ENCODE results near the gene EMC1. TPM values are rescaled to one million over a fixed set of nuclear protein-coding genes. Genes with fewer than 3 reads are reported as not detected.
"Not testable (repeated sequence)": the region's sequence is repeated elsewhere in the genome, so short reads cannot be mapped to it uniquely, and the experiment has no call there.

The EMC1 gene
- polyA plus RNA-seq (ENCODE audit: insufficient read length in 4 of 4), result 10 to 100 TPM; 40.6 to 56.1 (median 48.8) TPM

GRCh38 chr1:19251305-19252196 is at the start of gene EMC1, which contains the start of gene MRTO4:
TSS of gene EMC1 (minus strand) at chr1:19251524. CDS start at chr1:19251509, 15 bp downstream.
TSS of gene MRTO4 (plus strand) at chr1:19251805. CDS start at chr1:19251836, 31 bp downstream.
- DNase-seq (ENCODE audit: low read depth in 4 of 4, low spot score in 2 of 4), result peak; percentile 64 to 83 (median 82)

GRCh38 chr1:19300211-19300610 is 48.9 kb upstream of the EMC1 start:
- DNase-seq (ENCODE audit: low read depth in 4 of 4, low spot score in 2 of 4), result no peak

DNA sequence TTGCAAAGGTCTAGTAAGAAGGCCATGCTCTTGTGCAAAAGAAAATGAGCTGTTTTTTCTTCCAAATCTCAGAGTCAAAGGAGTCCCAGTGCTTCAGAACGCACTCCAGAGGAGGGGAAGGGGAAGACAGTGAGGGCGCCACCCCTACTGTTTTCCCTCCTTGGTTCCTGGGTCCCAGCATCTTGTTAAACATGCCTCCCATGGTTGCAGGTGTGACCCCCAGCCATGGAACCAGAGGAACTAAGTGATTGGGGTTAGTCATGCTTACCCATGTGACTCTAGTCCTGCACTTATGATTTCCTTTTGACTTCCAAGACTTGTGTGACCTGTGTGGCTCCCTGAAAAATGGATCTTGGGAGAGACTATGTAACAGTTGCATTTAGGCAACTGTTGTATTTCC is 43.3 kb upstream of the EMC1 start:
- DNase-seq (ENCODE audit: low read depth in 4 of 4, low spot score in 2 of 4), result no peak

DNA sequence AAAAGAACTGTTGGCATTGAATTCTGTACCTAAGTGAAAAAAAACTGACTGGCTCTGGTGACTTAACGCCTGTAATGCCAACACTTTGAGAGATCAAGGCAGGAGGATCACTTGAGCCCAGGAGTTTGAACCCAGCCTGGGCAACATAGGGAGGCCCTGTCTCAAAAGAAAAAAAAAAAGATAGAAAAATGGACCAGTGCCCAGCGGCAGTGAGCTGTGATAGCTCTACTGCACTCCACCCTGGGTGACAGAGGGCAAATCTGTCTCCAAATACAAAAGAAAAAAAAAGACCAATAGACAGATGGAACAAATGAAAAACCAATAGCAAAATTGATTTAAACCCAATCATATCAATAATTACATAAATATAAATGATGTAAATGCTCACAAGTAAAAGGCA is 37.9 kb upstream of the EMC1 start:
- no peak for DNase-seq (ENCODE audit: low read depth in 4 of 4, low spot score in 2 of 4)

DNA sequence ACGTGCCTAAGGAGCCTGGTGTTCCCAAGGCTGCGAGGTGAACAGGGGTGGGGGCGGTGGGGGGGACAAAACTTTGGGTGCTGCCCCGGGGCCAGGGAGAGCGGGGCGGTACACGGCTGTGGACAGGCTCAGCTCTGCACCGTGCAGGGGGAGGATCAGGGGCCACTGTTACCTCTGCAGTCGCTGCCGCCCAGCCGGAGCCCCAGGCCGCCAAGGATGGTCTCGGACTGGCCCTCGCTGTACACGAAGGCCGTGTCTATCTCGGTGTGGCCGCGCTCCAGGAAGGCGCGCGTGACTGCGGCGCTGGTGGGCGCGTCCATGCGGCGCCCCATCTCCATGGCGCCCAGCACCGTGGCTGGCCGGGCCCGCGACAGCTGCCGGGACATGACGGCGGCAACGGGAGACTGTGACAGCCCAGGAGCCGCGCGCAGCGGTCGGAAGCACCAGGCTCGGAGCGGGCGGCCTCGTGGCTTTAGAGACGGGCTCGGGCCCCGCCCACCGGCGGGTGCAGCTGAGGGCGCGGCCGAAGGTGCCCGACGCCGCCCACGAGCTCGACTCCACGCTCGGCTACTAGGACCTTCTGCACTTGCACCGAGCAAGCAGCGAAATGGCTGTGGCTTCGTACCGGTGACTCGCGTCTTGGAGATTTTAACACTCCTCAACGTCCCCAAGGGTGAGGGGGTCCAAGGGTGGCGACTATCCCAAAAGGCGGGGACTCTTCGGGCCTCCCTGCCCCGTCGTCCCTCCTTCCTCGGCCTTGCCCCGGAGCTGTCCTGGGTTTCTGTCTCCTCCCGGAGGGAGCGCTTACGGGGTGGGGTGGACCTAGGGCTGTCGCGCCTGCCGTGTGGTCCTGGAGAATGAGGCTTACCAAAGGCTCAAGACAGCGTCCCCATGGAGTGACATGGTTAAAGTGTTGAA is 37.3 kb upstream of the EMC1 start, which contains the start of gene AKR7A3:
Gene AKR7A3 (minus strand): TSS at position 447 of the 918 bp plus-strand sequence. CDS start 61 bp downstream, at position 386.
- DNase-seq (ENCODE audit: low read depth in 4 of 4, low spot score in 2 of 4), result not testable (repeated sequence)

DNA sequence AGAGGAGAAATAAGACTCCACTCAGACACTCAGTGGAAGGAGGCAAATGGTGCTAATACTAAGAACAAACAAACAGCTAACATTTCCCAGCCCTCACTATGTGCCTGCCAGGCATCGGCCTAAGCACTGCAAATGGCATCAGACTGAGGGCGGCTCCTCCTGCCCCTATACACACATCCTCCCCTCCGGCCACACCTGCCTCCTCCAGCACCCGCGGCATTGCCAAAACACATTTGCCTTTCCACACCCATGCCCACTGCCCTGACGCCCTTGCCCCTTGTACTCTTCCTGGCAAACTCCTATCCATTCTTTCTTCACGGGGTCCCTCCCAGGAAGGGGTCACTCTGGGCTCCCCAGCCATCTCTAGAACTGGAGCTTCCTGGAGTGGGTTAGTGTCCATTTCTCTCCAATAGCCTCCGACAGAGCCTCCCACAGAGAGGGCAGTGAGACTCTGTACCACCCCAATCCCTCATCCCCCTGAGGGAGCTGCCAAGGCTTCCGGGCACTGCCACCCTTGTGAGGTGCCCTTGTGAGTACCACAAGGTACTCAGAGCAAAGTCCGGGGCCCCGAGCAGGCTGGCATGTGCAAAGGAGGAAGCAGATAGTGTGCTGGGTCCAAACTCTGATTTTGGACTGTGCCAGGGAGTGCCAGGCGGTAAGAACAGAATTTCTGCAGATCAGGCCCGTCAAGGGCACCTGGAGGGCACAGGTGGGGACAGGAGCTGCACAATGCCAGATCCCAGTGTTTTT is 36.3 kb upstream of the EMC1 start:
- DNase-seq (ENCODE audit: low read depth in 4 of 4, low spot score in 2 of 4), result no peak

DNA sequence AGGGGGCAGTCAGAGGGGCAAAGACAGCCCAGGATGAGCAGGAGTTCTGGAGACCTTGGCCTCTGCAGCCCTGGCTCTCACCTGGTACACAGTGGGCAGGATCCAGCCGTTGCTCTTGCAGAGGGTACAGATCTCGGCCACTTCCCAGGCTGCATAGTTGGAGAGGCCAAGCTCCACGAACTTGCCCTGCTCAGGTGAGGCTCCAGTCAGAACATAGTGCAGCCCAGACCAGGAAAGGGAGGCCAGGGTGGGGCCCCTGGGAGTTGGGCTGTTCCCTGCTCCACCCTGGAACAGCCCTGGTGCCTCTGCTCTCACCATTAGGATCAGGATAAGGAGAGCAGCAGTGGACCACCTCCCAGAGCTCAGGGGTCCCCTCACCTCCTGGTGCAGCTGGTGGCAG is 34.5 kb upstream of the EMC1 start:
- not testable (repeated sequence) for DNase-seq (ENCODE audit: low read depth in 4 of 4, low spot score in 2 of 4)

DNA sequence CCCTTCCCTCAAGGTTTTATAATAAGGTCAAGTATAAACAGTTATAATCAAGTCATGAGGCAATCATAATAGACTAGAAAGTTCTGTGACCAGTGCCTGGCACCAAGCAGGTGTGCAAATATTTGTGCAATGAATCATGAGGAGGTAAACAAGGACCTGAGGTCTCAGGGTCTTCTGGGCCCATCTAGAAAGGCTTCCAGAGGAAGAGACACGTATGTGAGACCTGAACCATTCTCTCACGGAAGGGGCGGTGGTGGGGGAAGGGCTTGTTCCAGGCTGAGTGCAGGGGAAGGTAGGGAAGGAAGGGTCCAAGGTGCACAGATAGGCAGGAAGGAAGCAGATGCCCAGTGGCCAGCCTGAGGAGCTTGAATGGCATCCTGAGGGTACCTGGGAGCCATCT is 34.0 kb upstream of the EMC1 start:
- not testable (repeated sequence) for DNase-seq (ENCODE audit: low read depth in 4 of 4, low spot score in 2 of 4)

- no peak for DNase-seq (ENCODE audit: low read depth in 4 of 4, low spot score in 2 of 4)
Measured at GRCh38 chr1:19284881-19285280, 33.6 kb upstream of the EMC1 start.

- DNase-seq (ENCODE audit: low read depth in 4 of 4, low spot score in 2 of 4), result no peak
Measured at GRCh38 chr1:19283891-19284290, 32.6 kb upstream of the EMC1 start.

- no peak for DNase-seq (ENCODE audit: low read depth in 4 of 4, low spot score in 2 of 4)
Measured at GRCh38 chr1:19274636-19275035, 23.3 kb upstream of the EMC1 start.

DNA sequence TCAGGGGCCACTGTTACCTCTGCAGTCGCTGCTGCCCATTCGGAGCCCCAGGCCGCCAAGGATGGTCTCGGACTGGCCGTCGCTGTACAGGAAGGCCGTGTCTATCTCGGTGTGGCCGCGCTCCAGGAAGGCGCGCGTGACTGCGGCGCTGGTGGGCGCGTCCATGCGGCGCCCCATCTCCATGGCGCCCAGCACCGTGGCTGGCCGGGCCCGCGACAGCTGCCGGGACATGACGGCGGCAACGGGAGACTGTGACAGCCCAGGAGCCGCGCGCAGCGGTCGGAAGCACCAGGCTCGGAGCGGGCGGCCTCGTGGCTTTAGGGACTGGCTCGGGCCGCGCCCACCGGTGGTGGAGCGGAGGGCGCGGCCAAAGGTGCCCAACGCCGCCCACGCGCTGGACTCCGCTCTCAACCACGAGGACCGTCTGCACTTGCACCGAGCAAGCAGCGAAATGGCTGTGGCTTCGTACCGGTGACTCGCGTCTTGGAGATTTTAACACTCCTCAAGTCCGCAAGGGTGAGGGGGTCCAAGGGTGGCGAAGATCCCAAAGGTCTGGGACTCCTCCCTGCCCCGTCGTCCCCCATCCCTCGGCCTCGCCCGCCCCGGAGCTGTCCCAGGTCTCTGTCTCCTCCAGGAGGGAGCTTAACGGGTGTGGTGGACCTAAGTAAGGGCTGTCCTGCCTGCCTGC is 22.7 kb upstream of the EMC1 start:
- DNase-seq (ENCODE audit: low read depth in 4 of 4, low spot score in 2 of 4), result not testable (repeated sequence)

DNA sequence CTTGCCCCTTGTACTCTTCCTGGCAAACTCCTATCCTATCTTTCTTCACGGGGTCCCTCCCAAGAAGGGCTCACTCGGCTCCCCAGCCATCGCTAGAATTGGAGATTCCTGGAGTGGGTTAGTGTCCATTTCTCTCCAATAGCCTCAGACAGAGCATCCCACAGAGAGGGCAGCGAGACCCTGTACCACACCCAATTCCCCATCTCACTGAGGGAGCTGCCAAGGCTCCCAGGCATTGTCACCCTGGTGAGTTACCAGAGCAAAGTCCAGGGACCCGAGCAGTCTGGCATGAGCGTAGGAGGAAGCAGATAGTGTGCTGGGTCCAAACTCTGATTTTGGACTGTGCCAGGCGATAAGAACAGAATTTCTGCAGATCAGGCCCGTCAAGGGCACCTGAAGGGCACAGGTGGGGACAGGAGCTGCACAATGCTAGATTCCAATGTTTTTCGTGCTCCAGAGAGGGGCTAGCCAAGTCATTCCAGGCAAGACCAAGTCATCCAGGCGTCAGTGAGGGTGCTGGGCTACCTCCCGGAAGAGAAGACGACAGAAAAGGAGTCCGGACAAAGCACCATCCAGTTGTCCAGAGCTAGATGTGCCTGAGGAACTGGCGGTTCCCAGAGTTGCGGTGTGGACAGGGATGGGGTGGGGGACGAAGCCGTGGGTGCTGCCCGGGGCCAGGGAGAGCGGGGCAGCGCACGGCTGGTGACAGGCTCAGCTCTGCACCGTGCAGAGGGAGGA is 22.0 kb upstream of the EMC1 start:
- no peak for DNase-seq (ENCODE audit: low read depth in 4 of 4, low spot score in 2 of 4)

GRCh38 chr1:19272064-19272463 is 20.7 kb upstream of the EMC1 start:
- DNase-seq (ENCODE audit: low read depth in 4 of 4, low spot score in 2 of 4), result no peak

- not testable (repeated sequence) for DNase-seq (ENCODE audit: low read depth in 4 of 4, low spot score in 2 of 4)
Measured at GRCh38 chr1:19270343-19270730, 19.0 kb upstream of the EMC1 start.

GRCh38 chr1:19269427-19270342 is 18.4 kb upstream of the EMC1 start:
- not testable (repeated sequence) for DNase-seq (ENCODE audit: low read depth in 4 of 4, low spot score in 2 of 4)

DNA sequence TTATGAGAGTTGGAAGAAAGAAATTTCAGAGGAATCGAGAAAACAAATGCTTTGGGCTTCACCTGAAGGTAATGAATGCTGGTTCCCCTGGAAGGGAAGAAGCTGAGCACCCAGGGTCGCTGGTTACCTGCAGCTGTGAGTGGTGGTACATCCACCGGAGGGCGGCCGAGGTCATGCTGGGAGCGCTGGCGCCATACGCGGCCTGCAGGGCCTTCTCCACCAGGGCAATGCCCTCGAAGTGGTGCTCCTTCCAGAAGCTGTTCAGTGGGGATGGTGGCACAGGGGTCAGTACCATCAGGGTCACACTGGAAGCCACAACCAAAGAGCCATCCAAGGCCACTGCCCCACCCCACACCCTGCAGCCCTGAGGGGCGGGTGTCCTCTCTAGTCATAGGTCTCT is 17.1 kb upstream of the EMC1 start:
- DNase-seq (ENCODE audit: low read depth in 4 of 4, low spot score in 2 of 4), result no peak

- DNase-seq (ENCODE audit: low read depth in 4 of 4, low spot score in 2 of 4), result no peak
Measured at GRCh38 chr1:19262744-19263143, 11.4 kb upstream of the EMC1 start.

Data from left renal cortex interstitium (tissue), 4 donors.